Measurements from ENCODE around the gene ACAP3.
A peak's percentile ranks its signal among the peaks of the same experiment; 100 is the strongest.

Gene ACAP3

GRCh38 chr1:1286313-1287261 is 21.1 kb downstream of the ACAP3 start:
- DNase-seq (ENCODE audit: low spot score) = no peak

GRCh38 chr1:1285611-1286311 is 22.0 kb downstream of the ACAP3 start:
- DNase-seq (ENCODE audit: low spot score) = no peak

GRCh38 chr1:1285102-1285571 is 22.6 kb downstream of the ACAP3 start:
- no peak for DNase-seq (ENCODE audit: low spot score)

GRCh38 chr1:1284221-1285101 is 23.3 kb downstream of the ACAP3 start:
- no peak for DNase-seq (ENCODE audit: low spot score)

GRCh38 chr1:1283821-1284220 is 23.9 kb downstream of the ACAP3 start:
- DNase-seq (ENCODE audit: low spot score) = no peak

GRCh38 chr1:1282998-1283397 is 24.7 kb downstream of the ACAP3 start:
- no peak for DNase-seq (ENCODE audit: low spot score)

- DNase-seq (ENCODE audit: low spot score) = no peak
Observed at GRCh38 chr1:1281533-1282321, 26.0 kb downstream of the ACAP3 start.

GRCh38 chr1:1280782-1281481 is 26.8 kb downstream of the ACAP3 start:
- no peak for DNase-seq (ENCODE audit: low spot score)

GRCh38 chr1:1279028-1279427 is 28.7 kb downstream of the ACAP3 start:
- no peak for DNase-seq (ENCODE audit: low spot score)

GRCh38 chr1:1278620-1279019 is 29.1 kb downstream of the ACAP3 start:
- DNase-seq (ENCODE audit: low spot score) = no peak

- no peak for DNase-seq (ENCODE audit: low spot score)
Observed at GRCh38 chr1:1275836-1276235, 31.9 kb downstream of the ACAP3 start.

GRCh38 chr1:1274931-1275431 is 32.7 kb downstream of the ACAP3 start:
- no peak for DNase-seq (ENCODE audit: low spot score)

GRCh38 chr1:1274299-1274930 is 33.3 kb downstream of the ACAP3 start:
- no peak for DNase-seq (ENCODE audit: low spot score)

- DNase-seq (ENCODE audit: low spot score) = peak; percentile 75
Observed at GRCh38 chr1:1273512-1274298, 34.0 kb downstream of the ACAP3 start, which contains the start of gene UBE2J2. Gene UBE2J2 (minus strand): TSS chr1:1273854. CDS start chr1:1267992, 5,862 bp downstream.

GRCh38 chr1:1273209-1273511 is 34.6 kb downstream of the ACAP3 start:
- DNase-seq (ENCODE audit: low spot score) = no peak

- DNase-seq (ENCODE audit: low spot score) = no peak
Observed at GRCh38 chr1:1272341-1273208, 35.2 kb downstream of the ACAP3 start.

- DNase-seq (ENCODE audit: low spot score) = no peak
Observed at GRCh38 chr1:1270813-1271212, 36.9 kb downstream of the ACAP3 start.

GRCh38 chr1:1268284-1268682 is 39.4 kb downstream of the ACAP3 start:
- no peak for DNase-seq (ENCODE audit: low spot score)
